ENCODE data around the gene TNFRSF1B.

TNFRSF1B gene

DNA sequence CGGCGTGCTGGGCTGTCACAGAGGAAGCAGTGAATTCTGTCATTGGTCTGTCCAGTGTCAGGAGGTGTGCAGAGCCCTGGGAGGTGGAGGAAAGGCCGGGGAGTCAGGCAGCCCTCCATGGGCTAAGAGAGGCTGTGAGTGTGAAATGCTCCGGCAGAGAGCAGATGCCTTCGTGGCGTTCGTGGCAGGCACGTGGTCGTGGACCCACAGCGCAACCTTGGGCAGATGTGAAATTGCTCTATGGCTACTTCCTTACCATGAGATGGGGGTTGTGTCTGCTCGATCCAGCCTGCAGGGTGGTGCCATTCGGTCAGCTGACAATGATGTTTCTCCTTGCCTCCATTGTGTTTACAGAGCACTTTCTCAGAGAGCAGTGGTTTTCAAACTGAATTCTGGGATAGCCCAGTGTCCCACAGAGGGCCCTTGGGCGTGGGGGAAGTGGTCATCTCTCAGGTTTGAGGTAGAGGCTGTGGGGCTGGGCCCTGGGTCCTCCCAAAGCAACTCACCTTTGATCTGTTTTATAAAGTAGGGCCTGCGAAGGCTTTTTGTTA, 27.9 kb downstream of the TNFRSF1B start:
- DNase-seq (ENCODE audit: low read depth), result no peak

DNA sequence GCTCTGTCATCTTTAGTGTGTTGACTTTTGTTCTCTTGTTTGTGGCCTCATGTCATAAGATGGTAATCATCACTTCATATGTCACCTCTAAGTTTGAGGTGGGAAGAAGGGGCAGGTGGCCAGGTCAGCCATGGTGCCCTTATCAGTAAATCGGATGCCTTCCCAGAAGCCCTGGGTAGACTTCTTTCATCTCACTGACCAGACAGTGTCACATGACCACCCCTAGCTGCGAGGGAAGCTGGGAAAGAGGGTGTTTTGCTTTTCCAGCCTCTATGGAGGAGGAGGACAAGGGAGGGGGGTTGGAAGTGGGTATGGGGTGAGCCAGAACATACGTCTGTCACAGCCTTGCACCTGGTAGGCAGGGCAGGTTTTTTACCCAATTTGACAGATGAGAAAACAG, 28.6 kb downstream of the TNFRSF1B start:
- DNase-seq (ENCODE audit: low read depth), result no peak

DNA sequence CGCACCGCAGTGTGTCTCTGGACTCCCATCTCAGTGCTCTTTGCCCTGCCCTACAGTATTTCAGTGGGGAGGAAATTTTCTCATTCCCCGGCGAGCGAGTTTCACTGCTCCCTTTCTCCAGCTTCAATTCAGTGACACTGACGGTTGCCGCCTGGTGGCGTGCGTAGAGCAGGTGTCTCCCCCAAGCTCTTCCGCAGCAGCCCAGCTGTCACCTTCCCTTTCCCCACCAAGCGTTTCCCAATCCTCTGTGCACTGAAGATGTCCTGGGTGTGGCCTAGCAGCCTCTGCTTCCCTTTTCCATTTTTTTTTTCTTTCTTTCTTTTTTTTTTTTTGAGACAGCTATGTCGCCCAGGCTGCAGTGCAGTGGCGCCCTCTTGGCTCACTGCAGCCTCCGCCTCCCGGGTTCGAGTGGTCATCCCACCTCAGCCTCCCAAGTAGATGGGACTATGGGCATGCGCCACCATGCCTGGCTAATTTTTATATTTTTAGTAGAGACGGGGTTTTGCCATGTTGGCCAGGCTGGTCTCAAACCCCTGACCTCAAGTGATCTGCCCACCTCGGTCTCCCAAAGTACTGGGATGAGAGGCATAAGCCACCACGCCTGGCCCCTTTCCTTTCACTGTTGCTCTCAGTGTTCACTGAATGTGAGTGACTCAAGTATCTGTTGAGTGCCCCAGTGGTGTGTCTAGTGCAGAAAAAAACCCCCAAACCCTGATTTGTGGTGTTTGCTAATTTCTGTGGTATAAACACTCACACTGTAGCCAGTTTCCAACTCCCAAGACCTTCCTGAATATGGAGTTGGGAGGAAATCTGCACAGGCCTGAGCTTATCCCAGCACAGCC, 30.1 kb downstream of the TNFRSF1B start:
- DNase-seq (ENCODE audit: low read depth), result no peak

- no peak for DNase-seq (ENCODE audit: low read depth)
Measured at GRCh38 chr1:12197483-12197880, 30.7 kb downstream of the TNFRSF1B start.

DNA sequence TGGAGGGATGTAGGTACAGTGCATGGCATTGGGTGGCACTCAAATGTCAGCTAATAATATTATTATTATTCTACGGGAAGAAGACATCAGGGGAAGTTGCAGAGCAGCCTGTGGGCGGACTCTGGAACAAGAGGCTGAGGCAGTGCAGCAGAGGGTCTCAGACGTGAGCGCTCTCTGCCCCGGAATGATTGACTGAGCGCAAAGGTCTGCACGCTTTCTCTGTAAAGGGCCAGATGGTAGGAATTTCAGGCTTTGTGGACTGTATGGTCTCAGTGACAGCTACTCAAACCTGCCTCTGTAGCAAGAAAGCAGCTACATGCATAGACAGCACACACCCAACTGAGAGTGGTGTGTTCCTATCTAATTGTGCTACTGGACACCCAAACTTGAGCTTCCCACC, 33.4 kb downstream of the TNFRSF1B start:
- DNase-seq (ENCODE audit: low read depth), result no peak

DNA sequence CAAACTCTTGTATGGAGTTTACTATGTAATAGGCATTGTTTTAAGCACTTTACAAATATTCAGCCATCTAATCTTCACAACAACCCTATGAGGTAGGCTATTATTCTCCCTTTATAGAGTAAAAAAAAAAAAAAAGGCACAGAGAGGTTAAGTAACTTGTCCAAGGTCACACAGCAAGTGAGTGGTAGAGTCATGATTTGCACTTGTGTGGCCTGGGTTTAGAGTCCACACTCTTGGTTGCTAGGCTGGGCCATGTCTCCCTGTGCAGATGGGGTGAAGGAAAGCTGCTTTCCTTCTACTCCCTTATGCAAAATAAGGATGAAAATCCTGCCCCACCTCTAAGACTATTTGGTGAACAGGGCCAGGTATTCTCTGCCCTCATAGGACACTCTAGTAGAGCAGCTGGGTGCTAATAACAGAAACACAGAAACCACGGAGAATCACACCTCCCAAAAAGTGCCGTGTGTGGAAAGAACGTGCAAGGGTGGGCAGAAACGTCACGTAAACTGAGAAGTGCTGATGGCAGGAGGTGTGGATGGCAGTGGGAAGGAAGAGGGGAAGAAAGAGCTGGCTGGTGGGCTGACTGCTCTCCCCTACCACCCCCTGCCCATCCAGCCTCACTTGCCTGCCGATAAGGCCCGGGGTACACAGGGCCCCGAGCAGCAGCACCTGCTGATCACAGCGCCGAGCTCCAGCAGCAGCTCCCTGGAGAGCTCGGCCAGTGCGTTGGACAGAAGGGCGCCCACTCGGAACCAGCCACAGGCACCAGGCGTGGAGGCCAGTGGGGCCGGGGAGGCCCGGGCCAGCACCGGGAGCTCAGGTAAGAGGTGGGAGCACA, 34.8 kb downstream of the TNFRSF1B start:
- DNase-seq (ENCODE audit: low read depth), result no peak

DNA sequence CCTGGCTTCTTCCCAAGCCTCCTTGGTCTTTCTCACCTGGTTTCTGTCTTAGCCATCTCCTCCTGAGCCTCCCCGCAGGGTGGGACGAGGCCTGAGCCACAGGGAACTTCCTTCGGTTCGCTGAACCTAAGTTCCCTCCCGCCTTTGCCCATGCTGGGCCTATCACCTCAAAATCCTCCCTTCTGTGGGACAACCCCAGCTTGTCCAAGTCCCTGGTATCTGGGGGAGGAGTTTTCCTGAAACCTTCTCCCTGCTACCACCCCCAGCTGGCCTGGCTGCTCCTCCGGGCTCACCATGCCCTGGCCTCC, 35.4 kb downstream of the TNFRSF1B start:
- DNase-seq (ENCODE audit: low read depth), result no peak

GRCh38 chr1:12202577-12202976, 35.8 kb downstream of the TNFRSF1B start:
- no peak for DNase-seq (ENCODE audit: low read depth)

DNA sequence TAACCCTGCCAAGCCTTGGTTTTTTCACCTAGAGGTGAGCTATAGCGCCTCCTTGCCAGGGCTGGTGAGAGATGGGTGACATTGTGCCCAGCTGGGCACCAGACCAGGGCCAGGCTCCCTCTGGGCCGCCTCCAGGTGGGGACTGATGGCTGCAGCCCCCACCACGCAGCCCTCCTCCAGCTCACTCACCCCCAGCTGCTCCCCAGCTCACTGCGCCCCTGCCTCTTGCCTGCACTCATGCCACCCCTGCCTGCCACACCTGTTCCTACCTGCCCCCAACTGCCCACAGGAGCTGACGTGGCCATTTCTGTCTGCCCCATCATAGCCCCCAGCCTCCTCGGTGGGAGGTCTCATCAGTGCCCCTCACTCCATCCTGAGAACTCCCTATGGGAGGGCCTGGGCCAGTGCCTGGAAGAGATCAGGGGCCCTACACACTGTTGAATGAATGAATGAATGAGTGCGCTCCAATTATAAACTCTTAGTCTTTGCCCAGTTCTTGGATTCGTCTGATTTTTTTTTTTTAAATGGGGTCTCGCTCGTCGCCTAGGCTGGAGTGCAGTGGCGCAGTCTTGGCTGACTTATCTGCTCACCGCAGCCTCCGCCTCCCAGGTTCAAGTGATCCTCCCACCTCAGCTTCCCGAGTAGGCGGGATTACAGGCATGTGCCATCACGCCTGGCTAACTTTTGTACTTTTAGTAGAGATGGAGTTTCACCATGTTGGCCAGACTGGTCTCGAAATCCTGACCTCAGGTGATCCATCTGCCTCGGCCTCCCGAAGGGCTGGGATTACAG, 36.6 kb downstream of the TNFRSF1B start:
- DNase-seq (ENCODE audit: low read depth), result no peak

GRCh38 chr1:12204140-12204539, 37.3 kb downstream of the TNFRSF1B start:
- DNase-seq (ENCODE audit: low read depth), result no peak

DNA sequence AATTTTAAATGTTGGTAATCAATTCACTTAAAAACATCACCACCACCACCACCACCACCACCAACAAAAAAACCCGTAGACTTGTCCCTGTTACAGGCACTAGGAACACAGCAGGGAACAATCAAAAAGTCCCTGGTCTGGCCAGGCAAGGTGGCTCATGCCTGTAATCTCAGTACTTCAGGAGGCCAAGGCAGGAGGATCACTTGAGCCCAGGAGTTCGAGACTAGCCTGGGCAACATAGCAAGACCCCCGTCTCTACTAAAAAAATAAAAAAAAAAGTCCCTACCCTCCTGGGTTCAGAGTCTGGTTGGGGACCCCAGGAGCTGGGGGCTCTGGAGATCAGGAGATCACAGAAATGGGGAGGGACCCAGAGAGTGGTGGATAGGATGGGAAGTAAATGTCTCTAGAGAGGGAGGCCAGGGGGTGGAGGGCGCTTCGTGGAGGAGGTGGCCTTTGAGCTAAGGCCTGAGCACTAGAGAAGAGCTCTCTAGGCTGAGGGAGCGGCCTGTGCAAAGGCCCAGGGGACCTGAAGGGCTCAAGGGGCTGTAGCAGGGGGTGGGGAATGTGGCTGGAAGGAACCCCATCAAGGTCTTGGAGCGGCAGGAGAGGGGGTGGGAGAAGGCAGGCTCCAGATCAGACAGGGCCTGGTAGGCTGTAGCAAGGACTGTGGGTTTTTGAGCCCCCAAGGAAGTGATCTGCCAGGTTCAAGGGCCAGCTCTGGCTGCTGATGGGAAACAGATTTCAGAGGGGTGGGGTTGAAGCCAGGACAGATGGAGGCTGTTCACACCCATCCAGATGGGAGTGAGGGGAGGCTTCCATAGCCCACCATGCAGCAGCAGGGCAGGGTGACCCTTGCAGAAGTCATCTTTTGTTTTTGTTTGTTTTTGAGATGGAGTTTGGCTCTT, 38.2 kb downstream of the TNFRSF1B start:
- no peak for DNase-seq (ENCODE audit: low read depth)

DNA sequence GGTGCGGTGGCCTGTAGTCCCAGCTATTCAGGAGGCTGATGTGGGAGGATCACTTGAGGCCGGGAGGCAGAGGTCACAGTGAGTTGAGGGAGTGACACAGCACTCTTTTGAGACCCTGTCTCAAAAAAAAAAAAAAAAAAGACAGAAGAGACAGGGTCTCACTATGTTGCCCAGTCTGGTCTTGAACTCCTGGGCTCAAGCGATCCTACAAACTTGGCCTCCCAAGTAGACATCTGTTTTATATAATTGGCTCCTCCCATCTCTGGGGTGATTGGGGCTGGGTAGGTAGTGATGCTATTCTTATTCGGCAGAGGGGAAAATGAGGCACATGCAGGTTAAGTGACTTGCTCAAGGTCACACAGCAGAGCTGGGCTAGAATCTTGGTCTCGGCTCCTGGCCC, 39.4 kb downstream of the TNFRSF1B start:
- DNase-seq (ENCODE audit: low read depth), result no peak

DNA sequence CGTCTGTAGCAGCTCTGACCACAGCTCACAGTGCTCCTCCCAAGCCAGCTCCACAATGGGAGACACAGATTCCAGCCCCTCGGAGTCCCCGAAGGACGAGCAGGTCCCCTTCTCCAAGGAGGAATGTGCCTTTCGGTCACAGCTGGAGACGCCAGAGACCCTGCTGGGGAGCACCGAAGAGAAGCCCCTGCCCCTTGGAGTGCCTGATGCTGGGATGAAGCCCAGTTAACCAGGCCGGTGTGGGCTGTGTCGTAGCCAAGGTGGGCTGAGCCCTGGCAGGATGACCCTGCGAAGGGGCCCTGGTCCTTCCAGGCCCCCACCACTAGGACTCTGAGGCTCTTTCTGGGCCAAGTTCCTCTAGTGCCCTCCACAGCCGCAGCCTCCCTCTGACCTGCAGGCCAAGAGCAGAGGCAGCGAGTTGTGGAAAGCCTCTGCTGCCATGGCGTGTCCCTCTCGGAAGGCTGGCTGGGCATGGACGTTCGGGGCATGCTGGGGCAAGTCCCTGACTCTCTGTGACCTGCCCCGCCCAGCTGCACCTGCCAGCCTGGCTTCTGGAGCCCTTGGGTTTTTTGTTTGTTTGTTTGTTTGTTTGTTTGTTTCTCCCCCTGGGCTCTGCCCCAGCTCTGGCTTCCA, 40.1 kb downstream of the TNFRSF1B start:
- no peak for DNase-seq (ENCODE audit: low read depth)

GRCh38 chr1:12208271-12208670, 41.5 kb downstream of the TNFRSF1B start:
- no peak for DNase-seq (ENCODE audit: low read depth)

- DNase-seq (ENCODE audit: low read depth), result peak; percentile 51
Measured at GRCh38 chr1:12208764-12209494, 42.1 kb downstream of the TNFRSF1B start.

- no peak for DNase-seq (ENCODE audit: low read depth)
Measured at GRCh38 chr1:12209495-12209832, 42.7 kb downstream of the TNFRSF1B start.

DNA sequence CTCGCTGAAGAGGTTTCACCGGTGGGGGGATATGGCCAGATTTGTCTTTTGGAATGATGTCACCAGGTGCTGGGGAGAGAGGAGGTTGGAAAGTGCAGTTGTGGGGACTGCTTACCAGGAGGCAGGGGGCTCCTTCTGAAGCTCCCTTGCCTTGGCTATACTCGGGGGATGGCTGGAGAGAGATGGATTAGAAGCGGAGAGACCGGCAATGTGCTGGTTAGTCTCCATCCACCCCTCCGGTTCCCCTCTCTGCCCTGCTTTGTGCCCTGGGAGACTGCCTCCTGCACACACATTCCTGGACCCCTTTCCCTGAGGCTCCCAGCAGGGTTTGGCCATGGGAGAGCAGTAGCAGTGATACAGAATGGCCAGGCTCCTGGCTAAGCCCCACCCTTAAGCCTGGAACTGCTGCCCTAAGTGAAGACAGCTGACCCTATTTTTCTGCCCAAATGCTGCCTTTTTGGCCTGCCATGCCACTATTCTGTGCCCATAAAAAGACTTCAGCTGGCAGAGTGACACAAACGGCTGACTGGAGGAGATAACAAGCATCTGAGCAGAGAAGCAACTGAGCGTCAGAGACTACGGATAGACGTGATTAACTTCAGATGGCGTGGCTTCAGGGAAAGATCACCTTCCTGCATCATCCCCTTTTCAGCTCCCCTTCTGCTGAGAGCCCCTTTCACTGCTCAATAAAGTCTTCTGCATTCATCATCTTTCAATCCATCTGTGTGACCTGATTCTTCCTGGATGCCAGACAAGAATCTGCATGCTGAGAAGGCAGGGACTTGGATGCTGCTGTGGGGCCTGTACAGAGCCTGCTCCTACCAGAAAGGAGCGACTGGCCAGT, 48.5 kb downstream of the TNFRSF1B start:
- no peak for DNase-seq (ENCODE audit: low read depth)

DNA sequence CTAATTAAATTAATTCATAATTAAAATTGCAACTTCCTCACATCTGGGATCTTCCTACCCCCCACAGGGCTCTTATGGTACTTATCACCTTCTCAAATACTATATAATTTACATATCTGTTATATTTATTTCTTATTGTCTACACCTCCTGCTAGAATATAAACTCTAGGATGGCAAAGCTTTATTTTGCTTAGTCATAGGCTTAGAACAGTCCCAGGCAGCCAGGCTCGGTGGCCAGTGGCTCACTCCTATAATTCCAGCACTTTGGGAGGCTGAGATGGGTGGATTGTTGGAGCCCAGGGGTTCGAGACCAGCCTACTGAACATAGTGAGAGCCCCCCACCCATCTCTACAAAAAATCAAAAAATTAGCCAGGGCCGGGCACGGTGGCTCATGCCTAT, 53.0 kb downstream of the TNFRSF1B start:
- DNase-seq (ENCODE audit: low read depth), result no peak

DNA sequence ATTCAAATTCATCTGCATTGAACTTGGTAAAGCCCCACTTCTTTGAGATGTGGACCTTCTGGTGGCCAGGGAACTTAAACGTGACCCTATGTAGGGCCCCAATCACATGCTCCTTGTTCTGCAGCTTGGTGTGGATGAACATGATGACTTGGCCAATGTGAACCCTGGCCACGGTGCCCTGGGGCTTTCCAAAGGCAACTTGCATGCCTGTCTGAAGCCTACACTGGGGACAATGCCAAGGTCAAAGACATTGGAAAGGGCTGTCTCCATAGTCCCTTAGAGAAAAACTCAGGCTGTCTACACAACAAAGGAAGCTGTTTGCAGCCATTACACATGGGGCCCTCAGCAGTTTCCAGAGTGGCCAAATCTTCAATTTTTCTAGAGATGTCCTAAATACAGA, 54.1 kb downstream of the TNFRSF1B start:
- no peak for DNase-seq (ENCODE audit: low read depth)

Measured in T-helper 22 cell (primary cell).